ENCODE data around the gene CXorf66.
"Not testable (repeated sequence)": the region's sequence is repeated elsewhere in the genome, so short reads cannot be mapped to it uniquely, and the experiment has no call there.

CXorf66 gene, protein sequence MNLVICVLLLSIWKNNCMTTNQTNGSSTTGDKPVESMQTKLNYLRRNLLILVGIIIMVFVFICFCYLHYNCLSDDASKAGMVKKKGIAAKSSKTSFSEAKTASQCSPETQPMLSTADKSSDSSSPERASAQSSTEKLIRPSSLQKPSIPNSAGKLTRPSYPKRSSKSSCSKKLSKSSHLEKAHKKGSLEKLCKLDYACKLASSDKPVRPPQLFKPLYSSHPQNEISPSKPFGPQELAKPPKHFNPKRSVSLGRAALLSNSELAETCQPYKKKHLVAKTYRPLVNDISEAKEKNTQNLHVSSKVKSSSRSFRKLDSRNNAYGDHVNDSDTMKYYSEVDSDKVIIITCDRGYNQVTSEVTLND

DNA sequence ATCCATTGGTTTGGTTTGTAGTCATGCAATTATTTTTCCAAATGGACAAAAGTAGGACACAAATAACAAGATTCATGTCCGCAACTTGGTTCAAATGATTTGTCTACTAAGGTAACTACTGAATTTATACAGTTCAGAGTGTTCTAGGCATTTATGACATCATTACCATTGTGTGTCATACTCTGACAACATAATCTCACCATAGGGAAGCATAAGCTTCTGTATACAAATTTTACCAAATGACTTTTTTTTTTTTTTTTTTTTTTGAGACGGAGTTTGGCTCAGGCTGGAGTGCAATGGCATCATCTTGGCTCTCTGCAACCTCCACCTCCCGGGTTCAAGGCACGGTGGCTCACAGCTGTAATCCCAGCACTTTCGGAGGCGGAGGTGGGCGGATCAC, at the start of gene CXorf66:
CXorf66 (minus strand) TSS at position 101 of the 400 bp plus-strand sequence; CDS start at position 76, 25 bp downstream.
- no peak for DNase-seq

DNA sequence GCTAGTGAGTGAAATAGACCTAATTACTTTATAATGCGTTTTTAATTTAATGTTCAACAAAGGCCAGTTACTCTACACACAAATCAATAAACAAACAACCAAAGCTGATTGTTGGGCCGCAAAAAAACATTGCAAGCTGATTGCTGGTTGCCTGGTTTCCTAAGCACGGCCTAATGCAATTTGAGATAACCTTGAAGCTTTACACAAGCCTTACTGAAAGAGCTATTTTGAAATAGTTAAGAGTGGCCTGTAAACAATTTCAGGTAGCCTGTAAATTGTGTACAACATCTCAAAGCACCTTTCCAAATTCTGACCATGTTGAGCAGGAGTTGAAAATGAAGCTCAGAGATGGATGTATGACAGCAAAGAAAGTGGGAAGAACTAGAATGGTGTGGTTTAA, 17.5 kb upstream of the CXorf66 start:
- DNase-seq: no peak

DNA sequence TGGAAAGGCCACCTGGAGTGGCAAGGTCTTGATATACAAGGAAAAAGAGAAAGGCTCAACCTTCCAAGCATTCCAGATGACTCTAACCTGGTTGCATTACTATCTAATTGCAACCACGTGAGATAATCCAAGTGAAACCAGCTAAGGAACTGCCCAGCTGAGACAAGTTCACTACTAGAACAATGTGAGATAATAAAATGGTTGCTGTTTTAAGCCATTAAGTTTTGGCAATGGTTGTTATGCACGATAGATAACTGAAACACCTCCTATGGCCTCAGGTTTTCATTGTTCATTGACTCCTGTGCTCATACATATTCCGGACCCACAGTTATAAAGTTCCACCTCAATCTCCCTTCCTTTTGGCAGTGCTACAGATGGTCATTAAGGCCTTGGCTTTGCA, 9.2 kb upstream of the CXorf66 start:
- no peak for DNase-seq

DNA sequence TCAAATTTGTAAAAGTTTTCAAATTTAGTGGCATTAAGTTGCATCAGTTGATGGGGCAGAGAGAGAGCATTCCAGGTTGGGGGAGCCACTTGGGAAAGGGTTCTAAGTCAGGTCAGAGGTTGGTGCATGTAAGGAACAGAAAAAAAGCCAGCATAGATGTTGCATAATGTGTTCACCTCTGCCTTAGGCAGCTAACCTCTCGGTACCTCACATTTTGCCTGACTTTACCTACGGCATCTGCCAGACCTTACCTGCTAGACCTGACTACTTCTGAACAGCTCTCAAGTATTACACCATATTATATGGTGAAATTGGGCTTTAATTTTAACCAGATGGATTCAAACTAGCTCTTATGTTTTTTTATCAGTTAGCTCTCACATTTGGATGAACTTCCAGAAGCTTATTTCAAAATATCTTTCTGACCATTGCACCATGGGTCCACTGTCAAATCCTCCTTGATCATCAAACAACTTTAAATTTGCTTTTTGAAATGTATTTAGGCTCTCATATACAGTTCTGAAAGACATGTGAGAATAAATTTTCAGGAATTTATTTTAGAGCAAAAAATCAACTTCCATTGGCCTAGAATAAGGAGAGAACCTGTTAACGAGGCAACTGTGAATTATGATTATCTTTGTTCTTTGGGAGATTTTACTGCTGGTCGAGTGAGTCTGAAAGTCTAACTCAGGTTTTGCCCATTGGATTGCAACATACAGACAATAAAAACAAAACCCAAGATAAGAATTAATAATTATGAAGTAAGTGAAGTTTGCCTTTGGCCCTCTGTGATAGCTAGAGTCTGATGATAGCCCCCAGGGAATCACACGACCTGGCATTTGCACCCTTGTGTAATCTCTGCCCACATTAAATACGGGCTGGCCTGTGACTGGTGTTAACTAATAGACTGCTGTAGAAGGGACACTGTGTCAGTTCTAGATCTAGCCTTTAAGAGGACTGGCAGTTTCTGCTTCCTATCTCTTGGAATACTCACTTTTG, 7.6 kb upstream of the CXorf66 start:
- DNase-seq: no peak

DNA sequence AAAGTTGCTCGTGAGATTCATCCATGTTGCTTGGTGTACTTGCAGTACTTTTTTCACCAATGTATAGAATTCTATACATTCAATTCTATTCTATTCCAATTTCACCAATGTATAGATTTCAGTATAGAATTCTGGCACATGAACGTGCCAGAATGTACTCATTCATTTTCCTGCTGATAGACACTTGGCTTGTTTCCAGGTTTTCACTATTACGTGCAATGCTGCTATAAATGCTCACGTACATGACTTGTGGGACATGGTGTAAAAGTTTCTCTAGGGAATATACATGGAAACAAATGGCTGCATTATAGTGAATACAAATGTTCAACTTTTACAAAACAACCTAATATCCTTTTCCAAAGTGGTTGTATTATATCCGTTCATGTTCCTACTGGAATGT, 6.8 kb upstream of the CXorf66 start:
- DNase-seq: no peak

DNA sequence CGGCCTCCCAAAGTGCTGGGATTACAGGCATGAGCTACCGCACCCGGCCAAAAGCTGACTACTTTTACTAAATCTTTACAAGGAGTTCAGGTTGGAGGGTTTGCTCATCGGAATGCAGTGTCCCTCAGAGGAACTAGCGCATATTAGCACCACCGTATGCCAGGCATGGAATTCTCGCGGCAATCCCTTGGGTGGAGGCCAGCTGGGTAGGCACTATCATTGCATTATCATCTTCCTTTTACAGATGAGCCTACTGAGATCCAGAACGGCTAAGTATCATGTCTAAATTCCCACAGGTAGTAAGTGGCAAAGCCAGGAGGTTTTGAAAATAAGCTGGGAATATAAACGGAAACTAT, 6.1 kb upstream of the CXorf66 start:
- DNase-seq: no peak

DNA sequence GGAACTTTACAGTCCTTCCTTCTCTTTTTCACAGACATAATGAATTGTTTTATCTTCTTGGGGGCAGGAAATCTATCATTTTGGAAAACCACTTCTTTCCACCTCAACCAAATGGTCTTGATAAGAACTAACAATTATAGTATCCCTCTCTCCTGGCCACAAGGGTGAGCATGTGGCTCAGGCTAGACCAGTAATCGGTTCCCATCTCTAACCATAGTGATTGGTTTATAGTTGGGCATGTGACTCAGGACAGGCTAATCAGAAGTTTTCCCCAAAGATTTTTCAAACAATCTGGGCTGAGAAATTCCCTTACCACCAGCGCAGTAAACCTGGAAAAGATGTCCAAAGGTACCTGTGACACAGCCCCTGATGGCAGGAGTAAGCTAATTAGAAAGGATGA, 4.0 kb upstream of the CXorf66 start:
- DNase-seq: no peak

DNA sequence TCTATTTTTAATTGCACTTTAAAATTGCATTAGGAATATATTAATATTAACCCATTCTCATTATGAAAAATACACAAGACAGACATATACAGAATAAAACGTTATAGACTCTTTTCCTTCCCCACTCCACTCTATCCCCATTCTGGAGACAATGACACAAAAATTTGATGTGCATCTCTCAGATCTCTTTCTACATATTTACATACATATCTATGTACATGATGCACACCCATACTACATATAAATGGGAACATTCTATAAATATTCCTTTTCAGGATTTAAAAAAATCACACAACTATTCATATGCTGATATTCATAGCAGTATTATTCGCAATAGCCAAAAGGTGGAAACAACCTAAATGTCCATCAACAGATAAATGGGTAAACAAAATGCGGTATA, 2.4 kb upstream of the CXorf66 start:
- DNase-seq: no peak

DNA sequence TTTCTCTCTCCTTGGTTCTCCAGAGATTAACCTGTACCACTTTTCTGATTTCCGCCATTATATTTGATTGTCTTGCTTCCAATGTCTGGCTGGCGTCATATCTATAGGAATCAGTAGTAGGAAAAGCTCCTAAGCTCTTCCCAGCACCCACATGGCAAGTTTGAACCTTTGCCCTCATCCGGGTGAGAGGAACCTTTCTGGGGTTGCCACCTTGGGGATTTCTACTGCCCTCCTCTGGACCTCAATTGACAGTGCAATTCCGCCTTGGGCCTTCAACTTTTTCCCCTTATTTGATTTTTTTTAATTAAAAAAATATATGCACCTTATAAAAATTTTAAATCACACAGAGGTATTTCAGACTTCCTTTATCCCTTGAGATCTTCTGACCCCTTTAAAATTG, 2.0 kb upstream of the CXorf66 start:
- DNase-seq: peak; percentile 9

DNA sequence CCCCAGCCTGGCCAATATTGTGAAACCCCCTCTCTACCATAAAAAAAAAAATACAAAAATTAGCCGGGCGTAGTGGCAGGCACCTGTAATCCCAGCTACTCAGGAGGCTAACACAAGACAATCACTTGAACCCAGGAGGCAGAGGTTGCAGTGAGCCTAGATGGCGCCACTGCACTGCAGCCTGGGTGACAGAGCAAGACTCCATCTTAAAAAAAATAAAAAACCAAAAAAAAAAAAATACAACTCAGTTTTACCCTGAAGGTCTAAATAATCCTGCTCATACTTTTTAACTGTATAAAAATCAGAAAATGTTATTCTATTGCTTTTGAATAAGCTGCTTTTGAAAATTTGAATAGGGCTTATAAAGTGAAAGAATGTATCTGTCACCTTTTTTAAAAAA, 838 bp upstream of the CXorf66 start:
- not testable (repeated sequence) for DNase-seq

DNA sequence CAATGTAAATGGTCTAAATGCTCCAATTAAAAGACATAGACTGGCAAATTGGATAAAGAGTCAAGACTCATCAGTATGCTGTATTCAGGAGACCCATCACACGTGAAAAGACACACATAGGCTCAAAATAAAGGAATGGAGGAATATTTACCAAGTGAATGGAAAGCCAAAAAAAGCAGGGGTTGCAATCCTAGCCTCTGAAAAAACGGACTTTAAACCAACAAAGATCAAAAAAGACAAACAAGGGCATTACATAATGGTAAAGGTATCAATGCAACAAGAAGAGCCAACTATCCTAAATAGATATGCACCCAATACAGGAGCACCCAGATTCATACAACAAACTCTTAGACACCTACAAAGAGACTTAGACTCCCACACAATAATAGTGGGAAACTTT, 4.2 kb downstream of the CXorf66 start:
- DNase-seq: not testable (repeated sequence)

DNA sequence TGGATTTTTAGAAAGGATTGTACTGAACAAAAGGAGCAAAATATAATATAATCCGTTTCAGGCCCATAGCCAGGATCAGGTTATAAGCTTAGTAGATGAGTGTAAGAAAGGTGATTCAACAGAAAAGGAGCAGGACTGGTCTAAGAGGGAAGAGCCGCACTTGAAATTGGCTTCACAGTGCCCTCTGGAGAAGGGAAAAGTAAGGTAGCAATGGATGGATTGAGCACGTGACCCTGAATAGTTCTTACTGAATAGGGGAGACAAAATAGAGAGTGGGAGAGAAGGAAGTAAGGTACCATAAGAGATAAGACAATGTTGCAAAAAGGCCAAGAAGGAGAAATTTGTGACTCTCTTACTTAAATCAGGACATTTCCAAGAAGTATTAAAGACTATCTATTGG, 15.6 kb downstream of the CXorf66 start:
- DNase-seq: no peak

DNA sequence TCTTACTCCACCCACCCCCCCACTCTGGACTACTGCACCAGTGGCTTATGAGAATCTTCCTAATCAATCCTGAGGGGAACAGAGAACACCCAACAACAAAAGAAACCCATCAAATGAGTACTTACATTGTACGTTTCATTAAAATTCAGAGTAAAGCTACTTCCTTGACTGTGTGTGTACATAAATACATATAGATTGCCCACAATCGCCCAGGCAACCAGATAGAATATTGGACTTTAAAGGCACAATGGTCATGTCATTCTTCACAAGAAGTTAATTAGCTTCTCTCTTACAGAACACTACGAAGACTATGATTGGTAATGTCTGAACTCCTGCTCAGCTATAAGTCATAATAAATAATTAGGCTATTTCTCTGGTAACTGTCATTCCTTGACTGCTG, 20.2 kb downstream of the CXorf66 start:
- no peak for DNase-seq

DNA sequence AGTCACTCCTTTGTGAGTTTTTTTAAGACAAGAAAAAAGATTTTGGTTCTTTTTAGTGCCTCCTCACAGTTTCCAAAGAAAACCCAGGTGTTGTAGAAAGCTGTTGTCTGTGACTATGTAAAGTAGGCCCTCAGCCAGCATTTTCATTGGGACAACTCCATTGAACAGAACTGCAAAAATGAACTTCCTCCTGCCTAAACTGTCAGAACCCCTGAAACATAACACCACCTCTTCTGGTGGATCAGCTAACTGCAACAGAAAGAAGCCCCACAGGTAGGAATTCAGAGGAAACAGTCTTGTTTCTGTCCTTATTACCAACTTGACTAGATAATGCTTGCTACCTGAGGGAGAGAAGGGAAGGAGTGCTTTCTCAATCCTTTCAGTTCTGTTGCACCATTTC, 29.1 kb downstream of the CXorf66 start:
- peak; percentile 13 for DNase-seq

DNA sequence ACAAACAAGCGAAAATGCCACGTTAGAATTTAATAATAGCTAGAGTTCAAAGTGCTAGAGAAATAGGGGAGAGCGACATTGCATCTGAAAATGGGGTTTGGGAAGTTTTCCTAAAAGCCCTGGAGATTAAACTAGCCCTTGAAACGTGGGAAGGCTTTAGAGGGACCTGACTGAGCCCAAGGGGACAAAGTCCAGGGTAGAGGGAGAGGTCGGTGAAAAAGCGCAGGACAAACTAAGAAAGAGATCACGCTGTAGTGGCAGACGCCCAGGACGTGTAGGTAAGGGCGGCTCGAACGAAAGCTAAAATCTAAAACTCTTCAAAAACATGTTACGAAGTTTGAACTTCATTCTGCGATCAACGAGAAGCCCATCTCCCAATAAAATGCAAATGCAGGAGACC, 31.4 kb downstream of the CXorf66 start:
- DNase-seq: no peak

DNA sequence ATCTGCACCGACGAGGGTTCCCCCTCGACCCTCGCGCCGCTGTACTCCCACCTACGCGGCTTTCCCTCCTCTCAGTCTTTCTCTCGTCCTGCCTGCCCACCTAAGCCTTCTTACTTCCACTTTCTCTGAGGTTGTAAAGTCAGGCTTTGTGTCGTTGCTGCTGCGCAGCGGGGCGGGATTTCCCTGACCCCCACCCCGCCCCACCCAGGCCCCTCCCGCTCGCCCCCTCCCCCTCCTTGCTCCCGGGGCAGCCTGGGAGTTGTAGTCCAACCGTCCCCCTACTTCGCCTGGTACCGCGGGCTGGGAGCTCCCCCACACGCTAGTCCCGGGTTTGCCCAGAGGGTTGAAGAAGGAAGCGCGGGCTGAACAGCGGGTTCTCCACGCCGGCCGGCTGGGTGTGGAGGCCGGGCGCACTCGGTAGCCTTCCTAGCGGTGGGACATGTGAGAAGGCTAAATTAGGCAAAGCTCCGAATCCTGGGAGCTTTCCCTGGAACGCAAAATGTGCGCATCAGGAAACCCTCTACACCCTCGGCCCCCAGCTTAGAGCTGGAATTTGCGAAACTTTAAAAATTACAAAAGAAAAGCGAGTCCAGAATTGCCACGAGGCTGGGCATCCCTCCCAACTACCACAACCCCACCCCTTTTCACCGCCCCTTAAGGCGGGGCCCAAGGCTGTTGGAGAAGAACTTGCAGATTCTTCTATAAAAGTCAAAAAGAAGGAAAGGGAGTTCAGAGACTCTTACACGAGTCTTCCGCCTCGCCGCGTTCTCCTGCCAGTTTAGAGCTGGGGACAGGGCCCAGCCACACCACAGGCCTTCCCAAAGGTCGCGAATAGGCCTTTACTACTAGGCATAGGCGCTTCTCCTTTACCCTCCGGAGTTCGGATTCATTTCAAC, 32.2 kb downstream of the CXorf66 start, which contains the start of gene ATP11C:
ATP11C (minus strand) TSS at position 153 of the 896 bp plus-strand sequence. CDS start 1,011 bp downstream, outside the sequence.
- DNase-seq: peak; percentile 90

DNA sequence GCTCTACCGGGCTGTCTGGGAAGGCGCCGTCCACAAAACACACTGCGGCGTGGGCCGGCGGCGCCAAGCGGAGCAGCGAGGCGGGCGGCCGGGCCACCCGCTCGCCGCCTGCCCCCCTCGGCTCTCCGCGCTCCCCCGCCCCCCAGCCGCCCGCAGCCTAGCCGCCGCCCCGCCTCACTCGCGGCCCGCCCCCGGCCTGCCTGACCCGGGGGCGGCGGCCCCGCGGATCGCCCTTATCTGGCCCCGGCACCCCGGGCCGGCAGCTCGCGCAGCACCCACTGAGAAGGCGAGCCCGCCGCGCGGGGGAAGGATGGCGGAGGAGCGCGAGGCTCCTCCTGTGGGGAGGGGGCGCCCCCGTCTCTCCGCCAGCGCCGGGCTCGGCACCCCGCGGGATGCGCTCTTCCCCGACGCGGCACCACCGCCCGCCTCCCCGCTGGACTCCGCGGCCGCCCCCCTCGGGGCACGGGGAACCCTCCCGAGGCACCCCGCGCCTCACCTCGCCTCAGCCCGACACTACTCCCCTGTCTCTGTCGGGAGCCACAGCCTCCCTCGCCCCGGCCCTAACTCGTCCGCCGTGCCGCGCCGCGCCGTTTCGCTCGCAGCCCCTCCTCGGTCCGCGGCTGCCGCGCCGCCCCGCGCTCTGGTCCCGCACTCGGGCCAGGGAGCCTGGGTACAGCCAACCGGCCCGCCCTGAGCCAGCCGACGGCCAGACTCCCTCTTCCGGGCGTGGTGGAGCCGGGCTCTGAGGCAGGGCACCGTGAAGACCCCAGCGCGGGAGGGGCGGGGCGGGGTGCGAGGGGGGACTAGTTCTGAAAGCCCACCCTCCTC, 33.0 kb downstream of the CXorf66 start:
- peak; percentile 44 for DNase-seq

DNA sequence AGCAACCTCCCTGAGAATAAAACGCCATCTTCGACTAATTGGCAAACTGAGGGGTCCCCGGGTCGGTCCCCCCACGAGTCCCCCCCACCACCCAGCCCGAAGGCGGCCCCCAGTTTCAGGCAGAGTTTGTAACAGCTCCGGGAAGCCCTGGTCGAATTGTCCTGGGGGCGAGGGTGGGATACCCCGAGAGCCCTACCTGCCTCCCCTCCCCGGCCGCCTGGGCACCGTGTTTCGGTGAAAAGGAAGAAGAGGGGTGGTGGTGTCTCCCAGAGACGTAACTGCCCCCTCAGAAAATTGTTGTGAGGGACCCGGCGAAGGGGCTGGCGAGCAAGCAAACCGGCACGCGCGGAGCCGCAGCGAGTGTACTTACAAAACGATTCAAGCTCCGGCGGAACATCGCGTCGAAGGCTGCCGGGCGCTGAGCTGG, 33.7 kb downstream of the CXorf66 start:
- DNase-seq: no peak

DNA sequence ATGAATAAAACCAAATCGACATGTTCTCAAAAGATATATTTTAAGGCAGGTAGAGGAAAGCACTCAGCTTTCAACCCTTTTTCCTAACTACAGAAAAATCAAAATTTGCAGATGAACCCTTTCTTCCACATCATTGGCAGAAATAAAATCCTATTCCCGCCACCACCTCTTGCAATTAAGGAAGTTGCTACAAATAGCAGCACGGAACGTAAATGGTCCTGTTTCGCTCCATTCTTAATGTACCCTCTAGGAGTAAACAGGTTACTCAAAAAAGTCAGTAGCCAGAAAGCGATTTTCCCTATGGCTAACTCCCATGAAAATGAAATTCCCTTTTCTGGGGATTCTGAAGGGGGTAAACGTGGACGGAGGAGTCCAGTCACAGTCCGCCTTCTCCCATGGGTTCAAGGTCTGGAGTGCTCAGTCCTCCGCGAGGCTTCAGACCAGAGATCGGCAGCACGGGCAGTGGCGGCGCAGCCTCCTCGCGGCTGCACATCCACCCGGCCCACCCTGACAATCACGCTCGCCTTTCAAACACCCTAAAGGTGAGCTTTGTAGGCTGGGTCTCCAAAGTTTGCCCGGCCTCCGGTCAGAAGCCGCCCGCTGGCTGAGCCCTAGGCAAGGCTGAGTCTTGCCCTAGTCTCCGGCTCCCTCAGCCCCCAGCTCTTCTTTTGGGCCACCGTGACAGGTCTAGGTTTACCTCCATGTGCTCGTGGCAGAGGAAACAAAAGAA, 34.2 kb downstream of the CXorf66 start:
- DNase-seq: peak; percentile 40

DNA sequence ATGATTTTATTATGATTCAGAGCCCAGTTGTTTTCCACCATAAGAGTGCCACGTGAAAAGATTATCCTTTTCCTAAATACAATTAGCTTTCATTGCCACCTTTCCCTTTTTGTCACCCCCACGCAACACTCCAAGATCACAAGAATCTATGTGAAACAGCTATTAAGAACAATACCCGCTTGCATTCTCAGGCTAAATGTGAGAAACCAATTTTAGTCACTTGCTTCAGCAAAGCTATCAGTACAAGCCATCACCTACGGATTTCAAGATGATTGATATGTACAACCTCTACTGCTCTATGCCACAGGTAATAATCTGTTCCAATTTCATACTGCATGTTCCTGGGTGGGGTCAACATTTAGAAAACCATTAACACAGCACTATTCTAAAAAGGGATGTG, 34.9 kb downstream of the CXorf66 start:
- DNase-seq: no peak

DNA sequence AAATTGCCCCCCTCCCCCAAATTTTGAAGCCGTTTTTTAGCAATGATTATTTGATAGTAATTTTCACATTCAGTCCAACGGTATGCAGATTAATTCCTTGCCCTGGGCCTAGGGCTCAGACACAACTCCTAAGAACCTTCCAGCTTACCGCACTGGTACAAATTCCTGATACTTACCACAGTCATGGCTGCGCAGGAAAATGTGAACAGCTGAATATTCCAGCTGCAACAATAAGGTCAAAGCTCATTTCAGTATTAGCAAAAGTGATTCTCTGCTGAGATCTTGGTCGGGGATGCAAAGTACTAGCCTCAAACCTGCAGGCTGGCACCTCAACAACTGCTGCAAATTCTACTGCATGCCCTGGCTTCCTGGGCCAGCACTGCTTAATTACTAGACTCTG, 35.4 kb downstream of the CXorf66 start:
- DNase-seq: no peak
